Stimulated activated CD4-positive, alpha-beta T cell treated with anti-CD3 and anti-CD28 coated beads, Interleukin-2, amount 100 ng/mL, for 4 hours (primary cell): Measurements from ENCODE around the gene SLC1A5.
"Not testable (repeated sequence)": the region's sequence is repeated elsewhere in the genome, so short reads cannot be mapped to it uniquely, and the experiment has no call there.

Source experiments
- DNase-seq: peaks from one replicate; pipeline ENCODE4 v3.0.0-alpha.2; 2020; ENCODE audit warnings: low read depth

SLC1A5 gene

DNA sequence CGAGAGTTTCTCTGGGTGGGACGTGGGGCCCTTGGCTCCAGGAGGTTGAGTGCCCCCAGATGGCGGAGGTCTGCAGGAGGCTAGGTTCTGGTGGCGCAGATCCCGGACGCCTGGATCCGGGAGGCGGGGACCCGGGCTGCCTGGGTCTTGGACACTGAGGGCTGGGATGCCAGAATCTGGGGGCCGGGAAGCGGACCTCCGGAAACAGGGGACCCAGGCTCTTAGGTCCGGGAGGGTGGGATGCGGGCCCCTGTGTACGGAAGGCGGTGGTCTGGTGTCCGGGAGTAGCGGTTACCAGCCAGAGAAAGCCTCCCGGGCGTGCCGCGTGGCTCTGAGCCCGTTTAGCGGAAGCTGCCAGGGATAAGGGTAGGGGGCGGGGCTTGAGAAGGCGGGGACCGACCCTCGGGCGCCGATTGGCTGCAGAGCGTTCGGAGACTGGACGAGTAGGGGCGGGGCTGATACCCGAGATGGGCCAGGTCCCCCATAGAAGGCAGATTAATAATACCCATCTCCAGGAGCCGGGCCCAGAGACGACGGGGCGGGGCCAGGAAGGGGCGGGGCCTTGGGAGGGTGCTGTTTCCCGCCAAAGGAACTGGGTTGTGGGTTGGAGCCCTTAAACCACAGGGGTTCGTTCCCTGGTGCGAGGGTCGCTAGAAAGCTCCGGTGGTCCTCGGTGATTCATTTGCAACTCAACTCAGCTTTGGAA, at the start of gene SLC1A5:
Gene SLC1A5 (minus strand): TSS at position 333 of the 706 bp plus-strand sequence. CDS start 629 bp downstream, outside the sequence.
- DNase-seq = peak; percentile 99

GRCh38 chr19:46838160-46838559, 49.8 kb upstream of the SLC1A5 start:
- no peak for DNase-seq

GRCh38 chr19:46834984-46835383, 46.6 kb upstream of the SLC1A5 start:
- no peak for DNase-seq

- no peak for DNase-seq
Measured at GRCh38 chr19:46834121-46834520, 45.7 kb upstream of the SLC1A5 start.

DNA sequence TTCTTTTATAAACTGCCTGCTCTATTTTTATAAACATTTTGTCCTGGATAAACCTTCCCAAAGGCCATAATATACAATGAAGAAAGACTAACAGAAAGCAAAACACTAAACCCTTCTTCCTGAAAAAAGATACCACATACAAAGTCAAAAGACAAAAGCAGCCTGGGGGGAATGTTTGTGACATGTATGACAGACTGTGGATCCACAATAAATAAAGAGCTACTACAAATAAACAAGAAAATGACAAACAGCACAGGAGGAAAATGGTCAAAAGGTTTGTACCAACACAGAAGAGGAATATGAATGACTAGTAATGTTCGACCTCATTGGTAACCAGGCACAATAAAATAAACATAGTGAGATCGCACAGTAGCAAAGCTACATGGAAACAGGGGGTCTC, 42.5 kb upstream of the SLC1A5 start:
- no peak for DNase-seq

GRCh38 chr19:46828484-46828883, 40.1 kb upstream of the SLC1A5 start:
- DNase-seq = peak; percentile 74

- no peak for DNase-seq
Measured at GRCh38 chr19:46825731-46826055, 37.3 kb upstream of the SLC1A5 start.

- DNase-seq = no peak
Measured at GRCh38 chr19:46824890-46825730, 36.7 kb upstream of the SLC1A5 start.

GRCh38 chr19:46823049-46823448, 34.7 kb upstream of the SLC1A5 start:
- no peak for DNase-seq

GRCh38 chr19:46822410-46822787, 34.0 kb upstream of the SLC1A5 start:
- DNase-seq = not testable (repeated sequence)

DNA sequence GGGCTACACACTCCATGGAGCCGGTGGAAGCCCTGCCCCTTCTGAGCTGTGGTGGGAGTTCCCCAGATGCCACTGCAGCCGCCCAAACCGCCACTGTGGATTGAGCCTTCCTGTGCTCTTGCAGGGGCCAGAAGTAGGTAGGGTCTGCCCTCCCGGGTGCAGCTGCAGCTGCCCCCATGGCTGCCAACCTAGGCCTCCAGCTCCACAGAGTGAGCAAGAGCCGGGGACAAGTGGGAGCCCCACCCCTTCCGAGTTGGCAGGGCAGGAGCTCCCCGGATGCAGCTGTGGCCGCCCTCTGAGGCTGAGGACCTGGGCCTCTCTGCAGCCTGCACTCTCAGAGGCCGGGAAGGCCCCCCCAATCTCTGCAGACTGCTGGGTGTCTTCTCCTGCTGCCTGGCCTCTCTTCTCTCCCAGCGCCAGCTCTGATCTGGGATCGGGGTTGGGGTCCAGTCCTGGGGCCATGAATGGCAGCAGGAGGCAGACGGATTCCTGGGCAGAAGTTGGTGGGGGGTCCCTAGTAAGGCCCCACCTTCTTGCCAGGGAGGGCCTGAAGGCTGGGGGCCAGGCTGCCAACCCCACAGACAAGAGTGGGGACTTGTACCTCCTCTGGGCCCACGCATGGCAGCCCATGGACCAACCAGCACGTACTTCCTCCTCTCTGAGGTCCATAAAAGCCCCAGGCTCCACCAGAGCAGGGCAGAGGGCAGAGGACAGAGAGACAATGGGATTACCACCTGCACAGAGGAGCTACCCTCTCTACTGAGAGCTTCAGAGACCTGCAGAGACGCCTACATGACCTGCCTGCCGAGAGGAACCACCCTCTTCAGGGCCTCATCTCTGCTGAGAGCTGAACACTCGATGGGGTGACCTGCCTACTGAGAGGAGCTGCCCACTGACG, 33.4 kb upstream of the SLC1A5 start:
- peak; percentile 26 for DNase-seq

DNA sequence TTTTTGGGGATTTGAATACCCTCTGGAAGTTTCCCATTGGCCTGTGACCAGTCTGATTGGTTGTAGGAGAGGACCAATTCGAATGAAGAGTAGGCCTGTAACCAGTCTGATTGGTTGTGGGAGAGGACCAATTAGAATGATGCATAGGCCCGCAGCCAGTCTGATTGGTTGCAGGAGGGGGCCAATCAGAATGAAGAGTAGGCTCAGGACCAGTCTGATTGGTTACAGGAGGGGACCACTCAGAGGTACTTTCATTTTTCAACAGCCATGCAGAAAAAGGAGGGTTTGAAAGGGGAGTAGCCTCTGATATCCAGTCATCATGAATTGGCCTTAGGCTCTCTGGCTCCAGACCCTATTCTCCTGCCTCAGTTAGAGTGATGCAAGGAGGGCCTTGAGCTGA, 30.4 kb upstream of the SLC1A5 start:
- DNase-seq = no peak

GRCh38 chr19:46815833-46816627, 27.6 kb upstream of the SLC1A5 start:
- no peak for DNase-seq

DNA sequence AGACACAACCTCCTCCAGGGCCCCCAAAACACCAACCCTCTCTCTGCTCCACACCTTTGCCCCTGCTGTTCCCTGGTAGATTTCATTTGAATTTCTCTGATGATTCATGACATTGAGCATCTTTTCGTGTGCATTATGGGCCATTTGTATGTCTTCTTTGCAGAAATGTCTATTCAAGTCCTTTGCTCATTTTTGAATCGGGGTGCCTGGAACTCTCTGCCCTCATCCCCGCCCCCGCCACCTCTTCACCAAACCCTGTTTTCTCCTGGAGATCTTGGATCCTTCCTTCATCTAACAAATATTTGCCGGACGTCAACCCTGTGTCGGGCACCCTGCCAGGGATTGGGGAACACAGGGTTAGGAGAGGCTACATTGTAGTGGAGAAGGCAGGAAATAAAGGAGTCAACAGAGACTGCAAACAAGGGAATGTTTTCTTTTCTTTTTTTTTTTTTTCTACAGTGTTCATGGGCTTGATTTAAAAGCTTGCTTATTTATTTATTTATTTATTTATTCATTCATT, 25.5 kb upstream of the SLC1A5 start:
- DNase-seq = no peak

DNA sequence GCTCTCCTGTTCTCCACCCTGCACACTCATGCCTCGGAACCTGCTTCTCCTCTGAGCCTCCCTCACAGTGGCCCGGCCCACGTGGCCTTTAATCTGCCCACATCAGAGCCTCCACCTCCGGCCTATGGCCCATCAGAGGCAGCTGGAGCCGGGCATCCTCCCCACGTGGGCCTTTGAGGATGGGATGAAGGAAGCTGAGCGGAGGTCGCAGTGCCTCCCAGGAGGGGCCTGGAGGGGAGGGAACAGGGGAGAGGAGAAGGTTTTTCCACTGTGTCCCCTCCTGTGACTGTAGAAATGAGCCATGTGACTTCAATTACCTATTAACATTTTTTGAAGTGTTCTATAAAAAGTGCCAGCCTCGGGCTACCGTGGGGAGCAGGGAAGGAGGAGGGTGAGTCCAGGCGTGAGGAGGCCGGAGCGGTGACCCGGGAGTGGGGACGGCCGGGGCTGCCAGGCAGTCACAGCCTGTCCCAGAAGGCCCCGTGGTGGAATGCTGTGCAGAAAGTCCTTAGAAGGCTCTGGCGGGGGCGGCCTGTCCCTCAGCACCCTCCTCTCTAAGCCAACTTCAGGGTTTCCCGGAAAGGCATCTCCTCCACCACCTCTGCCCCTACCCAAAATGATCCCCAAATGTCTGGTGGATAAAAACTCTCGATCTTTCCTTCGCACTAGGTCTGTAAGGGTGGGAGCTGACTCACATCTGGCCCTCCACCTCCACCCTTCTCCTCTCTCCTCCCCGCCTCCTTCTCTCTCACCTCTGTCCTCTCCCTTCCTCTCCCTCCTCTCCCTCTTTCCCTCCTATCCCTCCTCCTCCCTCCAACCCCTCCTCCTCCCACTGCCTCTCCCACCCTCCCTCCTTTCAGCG, 24.8 kb upstream of the SLC1A5 start:
- DNase-seq = no peak

DNA sequence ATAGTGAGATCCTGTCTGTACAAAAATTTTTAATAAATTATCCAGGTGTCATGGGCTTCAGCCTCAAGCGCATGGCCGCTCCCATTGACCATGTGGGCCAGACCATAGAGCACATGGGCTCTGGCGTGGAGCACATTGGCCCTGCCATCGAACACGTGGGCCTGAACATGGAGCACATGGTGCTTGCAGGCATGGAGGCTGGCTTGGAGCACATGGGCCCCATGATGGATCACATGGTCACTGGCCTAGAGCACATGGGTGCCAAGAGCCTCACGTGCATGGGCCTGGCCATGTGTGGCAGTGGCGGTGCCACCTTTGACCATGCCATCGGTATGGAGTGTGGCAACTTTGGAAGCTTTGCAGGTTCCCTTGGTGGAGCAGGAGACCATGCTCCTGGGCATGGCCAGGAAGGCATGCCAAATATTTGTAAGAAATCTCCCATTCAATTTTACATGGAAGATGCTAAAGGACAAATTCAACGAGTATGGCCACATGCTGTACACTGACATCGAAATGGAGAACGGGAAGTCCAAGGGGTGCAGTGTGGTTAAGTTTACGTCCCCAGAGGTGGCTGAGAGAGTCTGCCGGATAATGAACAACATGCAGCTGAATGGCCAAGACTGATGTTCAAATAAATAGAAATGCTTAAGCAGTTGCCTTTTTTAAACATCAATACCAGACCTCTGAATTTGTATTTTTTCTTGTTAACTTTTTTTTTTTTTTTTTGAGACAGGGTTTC, 21.3 kb upstream of the SLC1A5 start:
- DNase-seq = no peak

DNA sequence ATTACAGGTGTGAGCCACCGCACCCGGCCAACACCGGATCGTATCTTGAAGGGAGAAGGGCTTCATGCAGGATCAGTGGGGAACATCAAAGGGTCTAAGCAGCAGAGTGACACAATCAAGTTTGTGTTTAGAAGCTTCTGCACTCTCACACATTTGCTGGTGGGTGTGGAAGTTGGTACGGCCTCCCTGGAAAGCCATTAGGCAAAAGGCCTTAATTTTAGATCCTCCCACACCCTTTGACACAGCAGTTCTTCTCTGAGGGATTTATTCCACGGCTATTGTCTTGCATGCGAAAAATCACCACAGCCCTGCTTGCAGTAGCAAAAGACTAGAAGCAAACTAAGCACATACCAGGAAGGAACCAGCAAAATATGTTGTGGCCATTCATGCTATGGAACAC, 18.3 kb upstream of the SLC1A5 start:
- no peak for DNase-seq

DNA sequence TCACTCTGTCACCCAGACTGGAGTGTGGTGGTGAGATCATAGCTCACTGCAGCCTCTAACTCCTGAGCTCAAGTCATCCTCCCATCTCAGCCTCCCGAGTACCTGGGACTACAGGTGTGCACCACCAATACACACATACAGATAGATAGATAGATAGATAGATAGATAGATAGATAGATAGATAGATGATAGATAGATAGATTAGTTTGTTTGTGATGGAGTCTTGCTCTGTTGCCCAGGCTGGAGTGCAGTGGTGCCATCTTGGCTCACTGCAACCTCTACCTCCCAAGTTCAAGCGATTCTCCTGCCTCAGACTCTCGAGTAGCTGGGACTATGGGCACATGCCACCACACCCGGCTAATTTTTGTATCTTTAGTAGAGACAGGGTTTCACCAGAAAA, 16.0 kb upstream of the SLC1A5 start:
- DNase-seq = not testable (repeated sequence)

- no peak for DNase-seq
Measured at GRCh38 chr19:46803555-46803954, 15.2 kb upstream of the SLC1A5 start.

GRCh38 chr19:46802152-46802551, 13.8 kb upstream of the SLC1A5 start:
- no peak for DNase-seq
